Neural cell (in vitro differentiated cells): ENCODE measurements around the gene PFKM. TPM values are rescaled to one million over a fixed set of nuclear protein-coding genes. Genes with fewer than 3 reads are reported as not detected.

Experiments
- H2AFZ ChIP-seq: fragments of 200-600, 300-800 bp; sonication (generic), shearing (Covaris generic); 2 replicates; pipeline ENCODE4 v1.6.0; 2014; ENCODE audit warnings: low read depth, mild to moderate bottlenecking, antibody characterized with exemption, low read length, moderate library complexity
- H3F3A ChIP-seq: fragments of 200-600 bp; shearing (Covaris generic); 2 replicates; pipeline ENCODE4 v1.6.1; 2016; ENCODE audit warnings: mild to moderate bottlenecking, moderate library complexity, mixed read lengths, antibody characterized with exemption, low read length; ENCODE audit not compliant: insufficient read depth, poor library complexity, severe bottlenecking
- H3K27ac ChIP-seq: fragments of 200-600, 300-800 bp; sonication (generic), shearing (Covaris generic); 2 replicates; pipeline ENCODE4 v1.5.1; 2014; ENCODE audit warnings: mild to moderate bottlenecking, low read length, moderate library complexity
- H3K27me3 ChIP-seq: fragments of 300-800, 200-600 bp; sonication (generic), shearing (Covaris generic); 2 replicates; pipeline ENCODE4 v1.6.0; 2014; ENCODE audit warnings: mild to moderate bottlenecking, low read depth, low read length, moderate library complexity; ENCODE audit not compliant: insufficient read depth
- H3K36me3 ChIP-seq: fragments of 300-800, 200-600 bp; sonication (generic), shearing (Covaris generic); 2 replicates; pipeline ENCODE4 v1.5.1; 2014; ENCODE audit warnings: mild to moderate bottlenecking, antibody characterized with exemption, low read length, moderate library complexity; ENCODE audit not compliant: insufficient read depth
- H3K4me2 ChIP-seq: fragments of 300-800, 200-600 bp; sonication (generic), shearing (Covaris generic); 2 replicates; pipeline ENCODE4 v1.6.0; 2014; ENCODE audit warnings: mild to moderate bottlenecking, low read length
- H3K4me3 ChIP-seq: fragments of 300-800, 200-600 bp; sonication (generic), shearing (Covaris generic); 2 replicates; pipeline ENCODE4 v1.5.1; 2014; ENCODE audit warnings: mild to moderate bottlenecking, low read length, moderate library complexity
- H3K79me2 ChIP-seq: fragments of 200-600 bp; shearing (Covaris generic); replicated peaks from 2 replicates; pipeline ENCODE4 v1.6.0; 2014; ENCODE audit warnings: mild to moderate bottlenecking, low read length, moderate library complexity; ENCODE audit not compliant: insufficient read depth
- H3K9ac ChIP-seq: fragments of 300-800, 200-600 bp; sonication (generic), shearing (Covaris generic); 2 replicates; pipeline ENCODE4 v1.6.1; 2016; ENCODE audit warnings: mild to moderate bottlenecking, low read length, mixed read lengths
- H3K9me2 ChIP-seq: fragments of 200-600 bp; shearing (Covaris generic); 2 replicates; pipeline ENCODE4 v1.6.1; 2016; ENCODE audit warnings: mild to moderate bottlenecking, low read length, mixed read lengths; ENCODE audit not compliant: insufficient read depth
- H3K9me3 ChIP-seq: fragments of 200-600, 300-800 bp; sonication (generic), shearing (Covaris generic); 2 replicates; pipeline ENCODE4 v1.6.1; 2016; ENCODE audit warnings: mild to moderate bottlenecking, mixed run types, low read length, moderate library complexity, mixed read lengths
- H4K20me1 ChIP-seq: fragments of 200-600 bp; shearing (Covaris generic); 2 replicates; pipeline ENCODE4 v1.6.1; 2016; ENCODE audit warnings: mild to moderate bottlenecking, mixed run types; ENCODE audit not compliant: insufficient read depth
- EP300 ChIP-seq: fragments of 450-650 bp; conservative IDR thresholded peaks from 2 replicates; pipeline ENCODE4 v1.6.1; 2014; ENCODE audit warnings: antibody characterized with exemption, mild to moderate bottlenecking, moderate library complexity; ENCODE audit not compliant: poor library complexity, severe bottlenecking
- EZH2 ChIP-seq: fragments of 200-600, 300-800 bp; shearing (Covaris generic), sonication (generic); IDR thresholded peaks from 2 replicates; pipeline ENCODE4 v1.6.1; 2014; ENCODE audit warnings: antibody characterized with exemption, low read length, borderline replicate concordance, mild to moderate bottlenecking; ENCODE audit not compliant: insufficient read depth, poor library complexity, severe bottlenecking
- MXI1 ChIP-seq: fragments of 450-650 bp; conservative IDR thresholded peaks from 2 replicates; pipeline ENCODE4 v1.6.1; 2014; ENCODE audit warnings: antibody characterized with exemption, mild to moderate bottlenecking; ENCODE audit not compliant: poor library complexity, severe bottlenecking
- POLR2AphosphoS5 ChIP-seq: IDR thresholded peaks from 2 replicates; pipeline ENCODE4 v1.6.1; 2012
- RAD21 ChIP-seq: fragments of 450-650 bp; conservative IDR thresholded peaks from 2 replicates; pipeline ENCODE4 v1.6.1; 2014; ENCODE audit warnings: antibody characterized with exemption, mild to moderate bottlenecking, moderate library complexity
- SMC3 ChIP-seq: fragments of 450-650 bp; conservative IDR thresholded peaks from 2 replicates; pipeline ENCODE4 v1.6.1; 2014; ENCODE audit warnings: antibody characterized with exemption, mild to moderate bottlenecking, moderate library complexity; ENCODE audit not compliant: poor library complexity
- TAF1 ChIP-seq: IDR thresholded peaks from 2 replicates; pipeline ENCODE4 v1.6.1; 2012; ENCODE audit warnings: low read depth
- polyA plus RNA-seq: library from polyadenylated mRNA; depleted of rRNA; stranded (reverse); fragments of >200 nt; gene quantifications from 2 replicates; pipeline ENCODE4 v1.2.3, GENCODE V29; 2014
- TF ChIP-seq, protein P1 (sequence below): fragments of 450-650 bp; IDR thresholded peaks from 2 replicates; pipeline ENCODE4 v1.5.1; 2014; ENCODE audit warnings: antibody characterized with exemption, mild to moderate bottlenecking, moderate library complexity; ENCODE audit not compliant: poor library complexity, severe bottlenecking
- TF ChIP-seq, protein P2 (sequence below): IDR thresholded peaks from 2 replicates; pipeline ENCODE4 v1.6.1; 2012; ENCODE audit warnings: borderline replicate concordance

Gene PFKM
- polyA plus RNA-seq, 1 donor from 2014 or later, result 122 TPM

DNA sequence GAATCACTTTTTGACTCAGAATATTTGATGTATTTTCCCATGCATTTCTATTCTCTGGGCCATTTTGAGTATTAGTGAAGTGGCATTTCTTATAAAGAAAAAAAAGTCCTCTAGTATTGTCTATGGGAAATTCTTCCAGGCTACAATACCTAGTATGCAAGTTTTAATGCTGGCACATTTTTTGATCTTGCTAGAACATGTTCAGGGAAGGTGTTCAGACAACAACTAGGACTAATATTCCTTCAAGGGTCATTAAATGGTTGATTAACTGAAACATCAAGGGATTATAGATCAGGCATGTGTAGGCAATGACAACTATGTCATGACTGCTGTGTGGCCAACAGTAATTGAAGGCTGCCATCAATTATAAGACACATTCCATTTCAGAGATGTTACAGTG lies 71.9 kb downstream of the PFKM start:
- Histone ChIP-seq H2AFZ (no peak overlapping the region), H3K27ac (no peak overlapping the region), H3K9me2 (no peaks in the 10 kb centered on the region), H3K4me2 (no peak overlapping the region), H3K79me2 (peaks cover 17% of the 10 kb centered on the region), H3K4me3 (no peak overlapping the region), H3K9me3 (no peaks in the 10 kb centered on the region), H4K20me1 (no peaks in the 10 kb centered on the region), H3K36me3 (no peaks in the 10 kb centered on the region), H3K27me3 (no peaks in the 10 kb centered on the region), H3F3A (no peaks in the 10 kb centered on the region), H3K9ac (no peak overlapping the region)
- TF ChIP-seq, protein P1, sequence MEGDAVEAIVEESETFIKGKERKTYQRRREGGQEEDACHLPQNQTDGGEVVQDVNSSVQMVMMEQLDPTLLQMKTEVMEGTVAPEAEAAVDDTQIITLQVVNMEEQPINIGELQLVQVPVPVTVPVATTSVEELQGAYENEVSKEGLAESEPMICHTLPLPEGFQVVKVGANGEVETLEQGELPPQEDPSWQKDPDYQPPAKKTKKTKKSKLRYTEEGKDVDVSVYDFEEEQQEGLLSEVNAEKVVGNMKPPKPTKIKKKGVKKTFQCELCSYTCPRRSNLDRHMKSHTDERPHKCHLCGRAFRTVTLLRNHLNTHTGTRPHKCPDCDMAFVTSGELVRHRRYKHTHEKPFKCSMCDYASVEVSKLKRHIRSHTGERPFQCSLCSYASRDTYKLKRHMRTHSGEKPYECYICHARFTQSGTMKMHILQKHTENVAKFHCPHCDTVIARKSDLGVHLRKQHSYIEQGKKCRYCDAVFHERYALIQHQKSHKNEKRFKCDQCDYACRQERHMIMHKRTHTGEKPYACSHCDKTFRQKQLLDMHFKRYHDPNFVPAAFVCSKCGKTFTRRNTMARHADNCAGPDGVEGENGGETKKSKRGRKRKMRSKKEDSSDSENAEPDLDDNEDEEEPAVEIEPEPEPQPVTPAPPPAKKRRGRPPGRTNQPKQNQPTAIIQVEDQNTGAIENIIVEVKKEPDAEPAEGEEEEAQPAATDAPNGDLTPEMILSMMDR, result no peak
- TF ChIP-seq SMC3 (no peak), EP300 (no peak), TAF1 (no peak), RAD21 (no peak), MXI1 (no peak), EZH2 (no peak), POLR2AphosphoS5 (no peak)
- TF ChIP-seq, protein P2, sequence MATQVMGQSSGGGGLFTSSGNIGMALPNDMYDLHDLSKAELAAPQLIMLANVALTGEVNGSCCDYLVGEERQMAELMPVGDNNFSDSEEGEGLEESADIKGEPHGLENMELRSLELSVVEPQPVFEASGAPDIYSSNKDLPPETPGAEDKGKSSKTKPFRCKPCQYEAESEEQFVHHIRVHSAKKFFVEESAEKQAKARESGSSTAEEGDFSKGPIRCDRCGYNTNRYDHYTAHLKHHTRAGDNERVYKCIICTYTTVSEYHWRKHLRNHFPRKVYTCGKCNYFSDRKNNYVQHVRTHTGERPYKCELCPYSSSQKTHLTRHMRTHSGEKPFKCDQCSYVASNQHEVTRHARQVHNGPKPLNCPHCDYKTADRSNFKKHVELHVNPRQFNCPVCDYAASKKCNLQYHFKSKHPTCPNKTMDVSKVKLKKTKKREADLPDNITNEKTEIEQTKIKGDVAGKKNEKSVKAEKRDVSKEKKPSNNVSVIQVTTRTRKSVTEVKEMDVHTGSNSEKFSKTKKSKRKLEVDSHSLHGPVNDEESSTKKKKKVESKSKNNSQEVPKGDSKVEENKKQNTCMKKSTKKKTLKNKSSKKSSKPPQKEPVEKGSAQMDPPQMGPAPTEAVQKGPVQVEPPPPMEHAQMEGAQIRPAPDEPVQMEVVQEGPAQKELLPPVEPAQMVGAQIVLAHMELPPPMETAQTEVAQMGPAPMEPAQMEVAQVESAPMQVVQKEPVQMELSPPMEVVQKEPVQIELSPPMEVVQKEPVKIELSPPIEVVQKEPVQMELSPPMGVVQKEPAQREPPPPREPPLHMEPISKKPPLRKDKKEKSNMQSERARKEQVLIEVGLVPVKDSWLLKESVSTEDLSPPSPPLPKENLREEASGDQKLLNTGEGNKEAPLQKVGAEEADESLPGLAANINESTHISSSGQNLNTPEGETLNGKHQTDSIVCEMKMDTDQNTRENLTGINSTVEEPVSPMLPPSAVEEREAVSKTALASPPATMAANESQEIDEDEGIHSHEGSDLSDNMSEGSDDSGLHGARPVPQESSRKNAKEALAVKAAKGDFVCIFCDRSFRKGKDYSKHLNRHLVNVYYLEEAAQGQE, result no peak

DNA sequence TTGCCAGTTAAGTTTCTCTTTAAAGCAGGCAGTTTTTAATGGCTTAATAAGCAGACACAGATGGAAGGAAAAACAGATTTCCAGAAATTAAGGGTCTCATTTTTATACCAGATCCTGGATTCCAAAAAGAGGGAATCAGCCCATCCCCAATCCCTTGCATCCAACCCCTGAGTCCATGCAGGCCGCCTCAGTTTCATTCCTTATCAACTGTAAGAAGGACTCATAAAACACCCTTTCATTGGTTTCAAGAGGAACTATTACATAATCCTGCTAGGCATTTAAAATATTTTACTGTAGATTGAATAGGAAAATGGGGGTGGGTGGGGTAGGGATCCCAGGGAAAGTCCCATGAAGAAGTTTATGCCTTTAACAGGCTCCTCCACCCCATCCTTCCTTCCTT lies 73.7 kb downstream of the PFKM start:
- Histone ChIP-seq H3K4me3 (no peak overlapping the region), H3K79me2 (no peaks in the 10 kb centered on the region), H3K9me3 (no peaks in the 10 kb centered on the region), H2AFZ (no peak overlapping the region), H3K27me3 (no peaks in the 10 kb centered on the region), H3K36me3 (no peaks in the 10 kb centered on the region), H3K27ac (no peak overlapping the region), H3K4me2 (no peak overlapping the region), H4K20me1 (no peaks in the 10 kb centered on the region), H3K9ac (no peak overlapping the region), H3K9me2 (no peaks in the 10 kb centered on the region), H3F3A (no peaks in the 10 kb centered on the region)
- TF ChIP-seq, protein P2, result no peak
- TF ChIP-seq, protein P1, result no peak
- TF ChIP-seq SMC3 (no peak), EP300 (no peak), MXI1 (no peak), EZH2 (no peak), TAF1 (no peak), POLR2AphosphoS5 (no peak), RAD21 (no peak)
